ENCODE results near the gene NPHS1.
"Not testable (repeated sequence)": the region's sequence is repeated elsewhere in the genome, so short reads cannot be mapped to it uniquely, and the experiment has no call there.

NPHS1 gene

DNA sequence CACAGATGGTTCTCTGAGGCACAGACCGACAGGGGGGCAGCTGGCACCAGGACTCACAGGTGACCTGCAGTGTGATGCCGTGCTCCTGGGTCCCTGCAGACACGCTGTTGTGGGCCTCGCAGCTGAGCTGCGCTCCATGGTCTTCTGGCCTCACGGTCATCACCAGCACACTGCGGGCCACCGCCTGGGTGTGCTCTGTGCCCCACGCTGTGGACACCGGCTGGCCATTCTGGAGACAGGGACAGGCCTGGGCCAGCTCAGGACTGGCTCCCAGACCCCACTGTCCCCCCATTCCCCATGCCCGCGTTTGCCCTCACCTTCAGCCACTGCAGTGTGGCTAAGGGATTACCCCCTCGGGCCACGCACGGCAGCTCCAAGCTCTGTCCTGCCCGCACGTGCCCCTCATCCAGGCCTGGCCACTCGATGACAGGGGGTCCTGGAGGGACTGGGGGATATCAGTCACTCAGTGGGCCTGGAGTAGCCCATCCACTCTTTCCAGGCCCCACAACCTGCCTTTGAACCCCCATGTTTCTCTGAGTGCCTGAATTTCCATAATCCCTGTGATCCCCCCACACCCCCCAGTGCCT, 3.3 kb downstream of the NPHS1 start:
- no peak for DNase-seq (ENCODE audit: low spot score)

DNA sequence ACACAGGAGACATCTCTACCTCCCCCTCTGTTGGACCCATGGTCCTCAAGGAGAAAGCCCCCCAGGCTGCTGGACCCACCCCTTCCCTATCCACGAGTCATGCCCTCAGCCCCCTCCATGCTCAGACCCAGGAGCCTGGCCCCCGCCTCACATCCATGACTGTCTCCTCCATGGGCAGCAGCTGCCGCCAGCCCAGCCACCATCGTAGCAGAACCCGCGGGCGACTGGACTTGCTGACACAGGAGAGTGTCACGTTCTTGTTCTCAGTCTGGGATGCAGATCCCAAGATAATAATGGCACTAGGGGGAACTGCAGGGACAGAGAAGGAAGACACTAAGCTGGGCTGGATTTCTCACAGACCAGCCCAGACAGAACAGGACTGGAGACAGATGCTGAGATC, 3.8 kb downstream of the NPHS1 start:
- no peak for DNase-seq (ENCODE audit: low spot score)

DNA sequence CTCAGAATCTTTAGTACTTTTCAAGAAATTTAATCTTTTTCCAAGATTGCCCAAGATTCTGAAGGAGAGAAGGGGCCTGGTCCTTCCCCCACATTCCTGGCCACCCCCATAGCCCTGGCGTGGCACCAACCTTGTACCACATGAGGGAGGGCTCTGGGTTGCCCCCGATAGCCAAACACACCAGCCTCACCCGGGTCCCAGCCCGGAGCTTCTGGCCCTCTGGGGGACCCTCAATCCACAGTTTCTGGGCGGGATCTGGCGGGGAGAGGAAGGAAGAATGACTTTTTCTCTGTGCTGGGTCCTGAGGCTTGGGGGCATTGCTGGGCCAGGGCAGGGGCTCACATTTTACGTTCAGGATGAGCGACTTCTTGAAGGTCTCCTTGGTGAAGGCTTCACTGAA, 4.4 kb downstream of the NPHS1 start:
- DNase-seq (ENCODE audit: low spot score) = no peak

DNA sequence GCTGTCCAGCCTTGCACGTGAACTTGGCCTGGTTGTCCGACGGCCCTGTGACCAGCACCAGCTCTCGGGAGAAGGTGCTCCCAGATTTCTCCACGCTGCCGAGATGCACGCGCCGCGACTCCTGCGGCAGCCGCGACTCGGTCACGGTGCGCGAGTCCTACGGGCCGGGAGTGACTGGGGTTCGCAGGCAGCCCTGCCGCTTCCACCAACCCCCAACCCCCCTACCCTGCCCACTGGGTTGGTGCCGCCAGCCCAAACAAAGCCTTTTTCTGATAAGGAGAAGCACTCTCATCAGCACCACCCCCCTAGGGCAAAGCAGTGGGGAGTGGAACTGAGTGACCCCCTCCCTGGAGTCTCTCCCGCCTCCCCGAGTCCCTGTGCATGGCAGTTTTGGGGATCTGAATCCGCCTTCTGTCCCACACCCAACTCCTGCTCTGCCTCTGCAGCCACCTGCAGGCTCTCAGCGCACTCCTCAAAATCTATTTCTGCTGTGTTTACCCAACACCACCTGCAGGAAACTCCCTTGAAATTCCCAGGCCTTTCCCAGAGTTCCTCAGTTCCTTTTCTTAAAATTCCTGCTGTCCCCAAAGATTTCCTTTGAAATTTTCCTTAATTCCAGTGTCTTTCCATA, 6.2 kb downstream of the NPHS1 start:
- DNase-seq (ENCODE audit: low spot score) = no peak

DNA sequence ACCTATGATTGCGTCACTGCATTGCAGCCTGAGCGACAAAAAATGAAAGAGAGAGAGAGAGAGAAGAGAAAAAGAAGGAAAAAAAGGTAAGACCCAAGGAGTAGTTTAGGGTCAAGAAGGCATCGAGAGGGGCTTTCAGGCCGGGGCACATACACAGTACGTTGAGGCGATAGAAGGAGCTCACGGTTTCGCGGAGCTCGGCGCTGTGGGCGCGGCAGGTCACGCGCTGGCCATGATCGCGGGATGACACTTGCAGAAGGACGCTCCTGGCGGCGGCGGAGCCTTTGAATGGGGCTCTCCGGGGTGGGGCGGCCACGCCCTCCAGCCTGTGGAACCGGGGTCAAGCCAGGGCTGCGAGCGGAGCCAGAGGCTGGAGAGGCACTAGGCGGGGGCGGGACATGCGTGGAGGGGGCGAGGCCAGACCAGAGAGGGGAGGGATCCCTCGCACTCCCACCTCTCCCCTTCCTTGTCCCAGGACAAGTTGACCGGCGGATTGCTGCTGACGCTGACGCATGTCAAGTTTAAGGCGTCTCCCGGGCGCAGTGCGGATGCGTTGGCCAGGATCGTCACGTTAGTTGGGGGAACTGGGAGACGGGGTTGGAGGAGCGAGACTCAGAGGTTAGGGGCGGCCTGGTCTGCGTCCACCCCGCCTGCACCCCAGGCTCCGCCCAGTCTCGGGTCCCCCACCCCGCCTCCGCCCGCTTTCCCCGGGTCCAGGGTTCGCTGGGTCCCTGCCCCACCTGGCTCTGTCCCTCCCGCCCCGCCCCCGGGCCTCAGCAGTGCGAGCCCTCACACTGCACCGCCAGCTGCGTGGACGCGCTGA, 6.9 kb downstream of the NPHS1 start:
- DNase-seq (ENCODE audit: low spot score) = peak; percentile 68

DNA sequence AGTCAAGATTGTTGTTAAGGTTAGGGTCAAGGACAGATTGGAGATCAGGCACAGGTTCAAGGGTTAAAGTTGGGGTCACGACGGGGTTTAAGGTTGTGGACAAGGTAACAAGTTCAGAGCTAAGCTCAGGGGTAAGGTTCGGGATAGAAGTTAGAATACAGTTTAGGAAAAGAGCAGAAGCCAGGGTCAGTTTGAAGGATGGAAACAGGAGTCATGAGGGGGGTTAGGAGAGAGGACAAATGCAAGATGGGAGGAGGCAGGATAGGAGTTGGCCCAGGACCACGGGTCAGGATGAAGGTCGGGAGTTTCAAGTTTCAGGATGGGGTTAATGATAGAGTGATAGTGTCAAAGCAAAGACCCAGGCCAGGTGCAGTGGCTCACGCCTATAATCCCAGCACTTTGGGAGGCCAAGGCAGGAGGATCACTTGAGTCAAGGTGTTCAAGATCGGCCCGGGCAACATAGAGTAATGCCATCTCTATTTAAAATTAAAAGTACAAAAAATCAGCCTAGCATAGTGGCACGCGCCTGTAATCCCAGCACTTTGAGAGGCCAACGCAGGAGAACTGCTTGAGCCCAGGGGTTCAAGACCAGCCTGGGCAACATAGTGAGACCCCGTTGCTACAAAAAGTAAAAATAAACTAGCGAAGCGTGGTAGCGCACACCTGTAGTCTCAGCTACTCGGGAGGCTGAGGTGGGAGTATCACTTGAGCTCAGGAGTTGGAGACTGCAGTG, 7.7 kb downstream of the NPHS1 start:
- no peak for DNase-seq (ENCODE audit: low spot score)

DNA sequence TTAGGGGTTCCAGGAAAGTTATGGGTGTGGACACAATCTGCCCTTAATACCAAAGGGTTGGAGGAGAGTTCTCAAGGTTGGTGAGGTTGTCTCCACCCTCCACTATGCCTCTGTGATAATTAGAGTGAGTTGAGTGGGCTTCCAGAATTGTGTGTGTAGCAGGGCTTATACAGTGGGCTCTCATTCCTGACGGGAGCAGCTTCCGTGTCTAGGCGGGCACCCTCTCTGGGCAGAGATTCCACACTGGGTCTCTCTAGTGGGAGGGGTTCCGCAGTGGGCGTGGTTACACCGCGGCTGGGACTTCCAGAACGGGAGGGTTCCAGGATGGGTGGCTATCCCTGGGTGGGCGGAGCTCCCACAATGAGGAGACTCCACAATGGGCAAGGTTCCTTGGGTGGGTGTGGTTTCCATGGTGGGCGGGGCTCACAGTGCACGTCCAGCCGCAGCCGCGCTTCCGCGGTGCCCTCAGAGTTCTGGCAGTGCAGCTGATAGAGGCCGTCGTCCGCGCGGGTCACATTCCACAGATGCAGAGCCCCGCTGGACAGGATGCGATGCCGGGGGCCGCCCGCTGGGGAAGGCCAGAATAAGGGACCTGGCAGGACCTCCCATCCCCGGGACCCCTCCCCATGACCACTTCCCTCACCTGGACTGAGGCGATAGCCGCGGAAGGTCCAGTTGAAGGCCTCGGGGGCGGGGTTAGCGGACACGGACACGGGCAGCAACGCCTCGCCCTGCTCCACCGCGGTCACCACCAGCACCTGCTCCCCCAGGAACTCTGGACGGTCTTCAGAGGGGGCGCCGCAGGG, 8.4 kb downstream of the NPHS1 start:
- DNase-seq (ENCODE audit: low spot score) = no peak

DNA sequence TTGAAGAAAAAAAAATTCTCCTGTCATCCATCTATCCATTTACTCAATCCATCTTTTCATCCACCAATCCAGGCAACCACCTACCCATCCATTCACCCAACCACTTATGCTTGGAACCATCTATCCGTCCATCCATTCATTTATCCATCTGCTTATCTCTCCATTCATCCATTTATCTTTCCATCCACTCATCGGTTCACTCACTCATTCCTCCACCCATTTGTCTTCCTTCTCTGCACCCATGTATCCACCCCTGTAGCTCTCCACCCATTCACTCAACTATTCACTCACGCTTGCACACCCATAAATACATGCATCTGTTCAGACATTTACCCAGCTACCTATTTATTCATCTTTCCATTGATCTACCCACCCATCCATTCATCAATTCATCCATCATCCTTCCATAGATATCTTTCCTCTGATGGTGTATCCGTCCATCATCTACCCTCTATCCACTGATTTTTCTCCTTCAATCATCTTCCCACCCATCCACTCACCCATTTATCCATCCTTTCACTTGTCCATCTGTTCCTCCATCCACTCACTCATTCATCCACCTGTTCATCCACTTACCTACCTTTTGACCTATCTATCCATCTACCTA, 9.5 kb downstream of the NPHS1 start:
- DNase-seq (ENCODE audit: low spot score) = no peak

DNA sequence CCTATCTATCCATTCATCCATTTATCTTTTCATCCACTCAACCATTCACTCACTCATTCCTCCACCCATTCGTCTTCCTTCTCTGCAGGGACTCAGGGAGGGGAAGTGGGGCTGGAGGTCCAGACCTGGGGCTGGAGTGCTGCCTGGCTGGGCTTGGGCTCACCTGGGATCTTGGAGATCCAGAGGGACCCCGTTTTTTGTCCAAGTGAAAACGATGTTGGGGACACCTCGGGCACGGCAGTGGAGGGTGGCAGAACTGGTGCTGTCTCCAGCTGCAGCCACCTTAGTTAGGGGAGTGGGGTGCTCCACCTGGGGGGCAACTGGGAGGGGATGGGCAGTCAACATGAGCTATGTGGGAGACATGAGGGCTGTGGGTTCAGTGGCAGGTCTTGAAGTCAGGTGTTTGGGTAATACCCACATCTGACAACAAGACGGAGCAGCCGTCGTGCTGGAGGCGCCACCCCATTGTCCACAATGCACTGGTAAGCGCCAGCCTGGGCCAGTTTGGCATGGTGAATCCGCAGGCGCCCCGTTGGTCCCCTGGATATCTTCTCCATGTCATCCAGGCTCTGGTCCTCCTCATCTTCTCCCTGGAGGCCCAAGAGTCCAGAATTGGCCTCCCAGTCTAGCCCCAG, 10.2 kb downstream of the NPHS1 start:
- no peak for DNase-seq (ENCODE audit: low spot score)

DNA sequence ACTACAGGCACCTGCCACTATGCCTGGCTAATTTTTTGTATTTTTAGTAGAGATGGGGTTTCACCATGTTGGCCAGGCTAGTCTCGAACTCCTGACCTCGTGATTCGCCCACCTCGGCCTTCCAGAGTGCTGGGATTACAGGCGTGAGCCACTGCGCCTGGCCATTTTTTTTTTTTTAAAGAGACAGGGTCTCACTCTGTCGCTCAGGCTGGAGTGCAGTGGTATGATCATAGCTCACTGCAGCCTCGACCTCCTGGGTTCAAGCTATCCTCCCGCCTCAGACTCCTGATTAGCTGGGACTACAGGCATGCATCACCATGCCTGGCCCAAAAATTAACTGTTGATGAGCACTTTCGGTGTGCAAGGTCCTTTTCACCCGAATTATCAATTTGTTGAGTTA, 16.2 kb downstream of the NPHS1 start:
- DNase-seq (ENCODE audit: low spot score) = not testable (repeated sequence)

DNA sequence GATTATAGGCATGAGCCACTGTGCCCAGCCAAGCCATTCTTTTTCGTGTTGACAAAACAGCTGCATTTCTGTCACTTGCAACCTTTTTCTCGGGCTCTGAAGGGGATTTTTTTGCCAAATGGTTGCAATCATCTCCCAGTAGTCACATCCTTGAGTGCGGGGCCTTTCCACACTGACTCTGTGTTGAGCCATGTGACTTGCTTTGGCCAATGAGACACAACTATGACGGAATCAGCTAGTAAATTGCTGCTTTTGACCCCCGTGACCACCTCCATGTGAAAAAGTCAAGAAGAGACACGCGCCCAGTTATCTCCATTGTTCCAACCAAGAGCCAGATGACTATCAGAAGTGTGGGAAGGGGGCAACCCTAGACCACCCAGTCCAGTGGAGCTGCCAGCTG, 18.3 kb downstream of the NPHS1 start:
- DNase-seq (ENCODE audit: low spot score) = no peak

DNA sequence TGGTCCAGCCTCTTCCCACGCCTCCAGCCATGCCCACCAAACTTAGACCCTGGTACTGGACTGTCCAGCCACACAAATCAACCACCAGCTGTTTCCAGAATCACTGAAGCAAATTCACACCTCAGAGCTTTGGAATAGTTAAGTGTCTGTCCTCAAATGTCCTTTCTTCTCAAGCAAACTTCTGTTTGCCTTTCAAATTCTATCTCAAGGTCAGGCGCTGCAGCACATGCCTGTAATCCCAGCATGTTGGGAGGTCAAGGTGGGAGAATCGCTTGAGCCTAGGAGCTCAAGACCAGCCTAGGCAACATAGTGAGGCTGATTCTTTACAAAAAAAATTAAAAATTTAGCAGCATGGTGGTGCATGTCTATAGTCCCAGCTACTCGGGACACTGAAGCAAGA, 20.2 kb downstream of the NPHS1 start:
- DNase-seq (ENCODE audit: low spot score) = no peak

DNA sequence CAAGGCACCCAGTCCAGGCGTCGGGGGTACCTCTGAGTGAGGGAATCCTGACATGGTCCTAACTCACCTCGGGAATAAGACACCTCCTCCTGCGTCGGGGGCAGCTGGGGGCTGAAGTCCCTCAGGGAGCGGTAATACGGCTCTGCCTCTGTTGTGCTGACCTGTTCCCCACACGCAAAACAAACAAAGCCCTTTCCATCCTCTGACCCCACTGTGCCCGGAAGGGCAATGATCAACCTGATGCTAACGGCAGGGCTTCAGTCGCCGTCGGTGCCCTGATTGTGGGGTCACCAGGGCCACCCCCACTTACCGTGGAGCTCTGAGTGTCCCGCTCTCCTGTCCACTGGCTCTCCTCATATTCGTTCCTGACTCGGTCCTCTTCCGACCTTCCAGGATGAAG, 21.3 kb downstream of the NPHS1 start:
- DNase-seq (ENCODE audit: low spot score) = no peak

DNA sequence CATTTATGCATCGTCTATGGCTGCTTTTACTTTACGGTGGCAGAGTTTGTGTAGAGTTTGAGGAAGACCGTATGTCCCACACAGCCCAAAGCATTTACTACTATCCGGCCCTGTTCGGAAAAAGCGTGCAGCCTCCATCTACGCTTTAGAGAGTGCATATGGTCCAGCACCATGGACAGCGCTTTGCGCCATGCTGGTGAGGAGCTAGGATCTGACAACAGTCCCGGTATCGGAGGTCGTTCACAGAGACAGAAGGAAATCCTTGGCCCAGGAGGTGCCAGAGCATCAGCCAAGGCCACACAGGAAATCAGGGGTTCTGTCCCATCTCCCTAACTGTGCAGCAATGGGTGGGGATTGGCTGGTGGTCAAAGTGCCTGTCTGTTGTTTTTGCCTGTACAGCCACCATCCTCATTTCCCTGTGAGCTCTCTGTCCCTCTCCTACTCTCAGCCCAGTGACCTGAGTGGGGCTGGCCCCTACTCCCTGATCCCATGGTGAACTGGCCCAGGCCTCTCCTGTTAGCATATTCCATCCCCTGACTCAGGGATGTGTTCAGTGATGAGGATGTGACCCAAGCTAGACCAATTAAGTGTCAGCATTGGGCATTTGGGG, 23.5 kb downstream of the NPHS1 start:
- peak; percentile 57 for DNase-seq (ENCODE audit: low spot score)

DNA sequence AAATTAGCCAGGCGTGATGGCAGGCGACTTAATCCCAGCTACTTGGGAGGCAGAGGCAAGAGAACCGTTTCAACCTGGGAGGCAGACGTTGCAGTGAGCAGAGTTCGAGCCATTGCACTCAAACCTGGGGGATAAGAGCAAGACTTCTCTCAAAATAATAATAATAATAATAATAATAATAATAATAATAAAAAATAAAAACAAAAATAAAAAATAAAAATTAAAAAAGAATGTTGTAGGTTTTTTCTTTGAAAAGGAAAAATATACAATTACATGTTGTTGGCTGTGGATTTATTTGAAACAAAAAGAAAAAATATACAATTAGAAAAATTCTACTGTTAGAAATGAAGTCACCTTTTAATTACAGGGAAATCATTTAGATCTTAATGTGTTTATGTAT, 28.2 kb downstream of the NPHS1 start:
- DNase-seq (ENCODE audit: low spot score) = no peak

DNA sequence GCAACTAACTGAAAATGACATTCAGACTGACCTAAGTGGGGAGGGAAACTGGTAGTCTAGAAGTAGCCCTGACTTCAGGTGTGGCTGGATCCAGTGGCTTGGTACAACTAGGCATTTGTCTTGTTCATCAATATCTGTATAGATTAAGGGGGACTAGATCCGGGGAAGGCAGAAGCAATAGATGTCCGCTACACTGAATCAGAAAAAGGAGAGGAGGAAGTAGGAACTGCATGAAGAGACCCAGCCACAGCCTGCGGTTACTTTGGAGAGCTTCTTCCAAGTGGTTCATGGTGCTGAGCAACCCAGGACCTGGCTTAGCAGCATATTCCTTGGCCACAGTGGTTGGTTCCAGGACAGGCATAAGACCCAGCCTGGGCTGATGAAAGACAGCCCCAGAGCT, 29.7 kb downstream of the NPHS1 start:
- no peak for DNase-seq (ENCODE audit: low spot score)

DNA sequence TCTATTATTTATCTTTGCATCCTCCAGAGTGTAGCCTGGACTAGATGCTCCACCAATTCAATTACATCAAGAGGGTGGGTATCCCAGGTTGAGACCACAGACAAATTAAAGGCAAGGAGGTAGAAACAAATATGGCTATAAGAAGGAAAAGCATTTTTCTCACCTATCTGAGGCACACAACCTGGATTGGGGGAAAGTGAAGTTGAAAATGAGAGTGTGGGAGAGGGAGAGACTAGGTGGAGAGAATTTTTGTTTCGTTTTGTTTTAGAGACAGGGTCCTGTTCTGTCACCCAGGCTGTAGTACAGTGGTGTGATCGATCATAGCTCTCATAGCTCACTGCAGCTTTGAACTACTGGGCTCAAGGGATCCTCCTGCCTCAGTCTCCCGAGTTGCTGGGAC, 33.9 kb downstream of the NPHS1 start:
- DNase-seq (ENCODE audit: low spot score) = no peak

DNA sequence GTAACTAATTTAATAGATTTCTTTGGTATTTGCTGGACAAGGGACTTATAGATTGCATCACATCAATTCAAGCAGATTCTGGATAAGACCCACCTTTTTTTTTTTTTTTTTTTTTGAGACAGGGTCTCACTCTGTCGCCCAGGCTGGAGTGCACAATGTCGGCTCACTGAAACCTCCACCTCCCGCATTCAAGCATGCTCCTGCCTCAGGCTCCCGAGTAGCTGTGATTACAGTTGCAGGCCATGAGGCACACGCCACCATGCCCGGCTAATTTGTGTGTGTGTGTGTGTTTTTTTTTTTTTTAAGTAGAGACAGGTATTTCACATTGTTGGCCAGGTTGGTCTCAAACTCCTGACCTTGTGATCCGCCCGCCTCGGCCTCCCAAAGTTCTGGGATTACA, 35.5 kb downstream of the NPHS1 start:
- DNase-seq (ENCODE audit: low spot score) = no peak

DNA sequence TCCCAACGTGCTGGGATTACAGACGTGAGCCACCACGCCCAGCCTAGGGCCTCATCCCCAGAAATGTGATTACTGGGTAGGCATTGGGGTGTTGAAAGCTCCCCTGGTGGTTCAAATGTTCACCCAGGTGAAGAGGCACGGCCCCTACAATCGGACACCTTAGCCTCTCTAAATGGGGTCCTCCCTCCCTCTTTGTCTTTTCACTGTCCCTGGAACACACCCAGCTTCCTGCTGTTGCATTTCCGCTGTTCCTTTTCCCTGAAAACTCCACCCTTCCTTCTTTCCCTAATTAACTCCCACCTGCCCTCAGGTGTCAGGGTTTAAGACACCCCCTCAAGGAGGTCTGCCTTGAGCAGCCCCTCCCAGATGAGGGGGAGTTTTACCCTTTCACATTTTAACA, 36.0 kb downstream of the NPHS1 start:
- DNase-seq (ENCODE audit: low spot score) = no peak

DNA sequence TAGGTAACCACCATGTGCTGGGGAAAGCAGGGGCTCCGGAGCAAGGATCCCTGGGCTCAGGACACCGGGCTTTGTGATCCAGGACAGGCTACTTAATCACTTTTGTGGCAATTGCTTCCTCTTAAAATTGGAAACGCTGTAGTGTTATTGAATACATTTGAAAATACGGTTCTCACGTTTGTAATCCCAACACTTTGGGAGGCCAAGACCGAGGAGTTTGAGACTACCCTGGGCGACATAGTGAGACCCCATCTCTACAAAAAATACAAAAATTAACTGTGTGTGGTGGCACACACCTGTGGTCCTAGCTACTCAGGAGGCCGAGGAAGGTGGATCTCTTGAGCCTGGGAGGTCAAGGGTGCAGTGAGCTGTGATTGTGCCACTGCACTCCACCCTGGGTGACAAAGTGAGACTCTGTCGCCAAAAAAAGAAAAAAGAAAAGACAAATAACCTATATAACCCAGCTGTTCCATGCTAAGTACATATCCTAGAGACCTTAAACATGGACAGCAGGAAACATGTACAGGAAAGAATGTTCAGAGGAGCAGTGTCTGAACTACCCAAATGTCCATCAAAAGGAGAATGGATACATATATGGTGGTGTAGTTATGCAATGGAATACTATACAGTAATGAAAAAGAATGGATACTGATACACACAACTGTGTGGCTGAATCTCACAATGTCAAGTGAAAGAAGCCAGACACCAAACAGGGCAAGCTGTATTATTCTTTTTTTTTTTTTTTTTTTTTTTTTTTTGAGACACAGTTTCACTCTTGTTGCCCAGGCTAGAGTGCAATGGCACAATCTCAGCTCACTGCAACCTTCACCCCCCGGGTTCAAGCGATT, 39.0 kb downstream of the NPHS1 start:
- DNase-seq (ENCODE audit: low spot score) = no peak

All from LoVo (cell line).